ENCODE data around the gene CALR.
A peak's percentile ranks its signal among the peaks of the same experiment; 100 is the strongest.
"Not testable (repeated sequence)": the region's sequence is repeated elsewhere in the genome, so short reads cannot be mapped to it uniquely, and the experiment has no call there.

CALR gene

GRCh38 chr19:12933287-12934072 lies 4.9 kb upstream of the CALR start, which contains the start of gene FARSA:
TSS of gene FARSA (minus strand) at chr19:12933711. CDS start at chr19:12933696, 15 bp downstream.
- peak; percentile 79 for DNase-seq (ENCODE audit: low read depth)

- no peak for DNase-seq (ENCODE audit: low read depth)
These were observed 3.3 kb upstream of the CALR start for GRCh38 chr19:12935071-12935470.

GRCh38 chr19:12936582-12936981 lies 1.8 kb upstream of the CALR start:
- no peak for DNase-seq (ENCODE audit: low read depth)

GRCh38 chr19:12937093-12937926 lies 1.1 kb upstream of the CALR start:
- DNase-seq (ENCODE audit: low read depth): no peak

GRCh38 chr19:12938779-12939601 lies 581 bp downstream of the CALR start:
- DNase-seq (ENCODE audit: low read depth): no peak

- DNase-seq (ENCODE audit: low read depth): no peak
These were observed 1.6 kb downstream of the CALR start for GRCh38 chr19:12939975-12940423.

GRCh38 chr19:12940897-12941296 lies 2.5 kb downstream of the CALR start:
- DNase-seq (ENCODE audit: low read depth): no peak

GRCh38 chr19:12943437-12944044 lies 5.1 kb downstream of the CALR start:
- no peak for DNase-seq (ENCODE audit: low read depth)

GRCh38 chr19:12944104-12944674 lies 5.8 kb downstream of the CALR start:
- DNase-seq (ENCODE audit: low read depth): no peak

GRCh38 chr19:12945479-12946091 lies 7.2 kb downstream of the CALR start, which contains the start of gene RAD23A:
TSS of gene RAD23A (plus strand) at chr19:12945862. CDS start at chr19:12945949, 87 bp downstream.
- DNase-seq (ENCODE audit: low read depth): peak; percentile 97

GRCh38 chr19:12946092-12946721 lies 7.8 kb downstream of the CALR start:
- DNase-seq (ENCODE audit: low read depth): no peak

- no peak for DNase-seq (ENCODE audit: low read depth)
These were observed 8.5 kb downstream of the CALR start for GRCh38 chr19:12946731-12947496.

- no peak for DNase-seq (ENCODE audit: low read depth)
These were observed 9.5 kb downstream of the CALR start for GRCh38 chr19:12947702-12948611.

- no peak for DNase-seq (ENCODE audit: low read depth)
These were observed 10.4 kb downstream of the CALR start for GRCh38 chr19:12948612-12949362.

- DNase-seq (ENCODE audit: low read depth): no peak
These were observed 11.2 kb downstream of the CALR start for GRCh38 chr19:12949363-12950283.

GRCh38 chr19:12952050-12952449 lies 13.6 kb downstream of the CALR start:
- not testable (repeated sequence) for DNase-seq (ENCODE audit: low read depth)

All from stimulated activated CD8-positive, alpha-beta memory T cell treated with anti-CD3 and anti-CD28 coated beads, Interleukin-7, amount 100 ng/mL, for 24 hours (primary cell).